Suprapubic skin (tissue), 3 donors: Measurements from ENCODE around the gene DAB1.

Experiments used
- CTCF ChIP-seq, 2 donors: fragments of 200-600 bp in 1 of 2; fragments of 450-650 bp in 1 of 2; sonication (generic) in 1 of 2; IDR thresholded peaks; one replicate each; pipeline ENCODE4 v1.5.1; 2016 to 2019; ENCODE audit warnings: antibody characterized with exemption in 2 of 2, mild to moderate bottlenecking in 1 of 2, moderate library complexity in 1 of 2
- POLR2A ChIP-seq, 2 donors: fragments of 450-650 bp; IDR thresholded peaks; one replicate each; pipeline ENCODE4 v1.6.1; 2017; ENCODE audit warnings: antibody characterized with exemption in 2 of 2, mild to moderate bottlenecking in 2 of 2, moderate library complexity in 2 of 2

- TF ChIP-seq CTCF (IDR thresholded peaks at IDR 0.05) (no peak), POLR2A (IDR thresholded peaks at IDR 0.05) (no peak)
These were observed 62.3 kb downstream of the DAB1 start for GRCh38 chr1:57361516-57361915.
